ENCODE data around the gene ZXDC. TPM values are rescaled to one million over a fixed set of nuclear protein-coding genes. Genes with fewer than 3 reads are reported as not detected.

The ZXDC gene
- total RNA-seq, 2 donors from 2014 or later, result 18.9 to 25.5 TPM

GRCh38 chr3:126512916-126513650 lies 37.4 kb upstream of the ZXDC start:
- no peak overlapping the region for H3K27ac ChIP-seq
- H3K4me1 ChIP-seq, result peaks cover 0 to 7% of the 10 kb centered on the region in 2 donors
- H3K4me3 ChIP-seq, result no peak overlapping the region
- TF ChIP-seq CTCF (IDR thresholded peaks at IDR 0.05), result no peak
- DNase-seq (ENCODE audit: low spot score), result no peak
- no peaks in the 10 kb centered on the region for H3K36me3 ChIP-seq
- no peaks in the 10 kb centered on the region for H3K9me3 ChIP-seq
- H3K27me3 ChIP-seq, result no peaks in the 10 kb centered on the region

GRCh38 chr3:126512026-126512425 lies 36.3 kb upstream of the ZXDC start:
- no peaks in the 10 kb centered on the region for H3K36me3 ChIP-seq
- H3K4me3 ChIP-seq, result no peak overlapping the region
- H3K9me3 ChIP-seq, result no peaks in the 10 kb centered on the region
- peaks cover 0 to 7% of the 10 kb centered on the region in 2 donors for H3K4me1 ChIP-seq
- no peaks in the 10 kb centered on the region for H3K27me3 ChIP-seq
- DNase-seq (ENCODE audit: low spot score), result no peak
- TF ChIP-seq CTCF (IDR thresholded peaks at IDR 0.05), result no peak
- H3K27ac ChIP-seq, result no peak overlapping the region

- Histone ChIP-seq H3K4me1 (peaks cover 0 to 7% of the 10 kb centered on the region in 2 donors), H3K27me3 (no peaks in the 10 kb centered on the region), H3K27ac (no peak overlapping the region), H3K9me3 (no peaks in the 10 kb centered on the region), H3K4me3 (no peak overlapping the region), H3K36me3 (no peaks in the 10 kb centered on the region)
- no peak for TF ChIP-seq CTCF (IDR thresholded peaks at IDR 0.05)
- no peak for DNase-seq (ENCODE audit: low spot score)
Observed at GRCh38 chr3:126511291-126511690, 35.6 kb upstream of the ZXDC start.

GRCh38 chr3:126510308-126510910 lies 34.7 kb upstream of the ZXDC start:
- Histone ChIP-seq H3K4me3 (no peak overlapping the region), H3K9me3 (no peaks in the 10 kb centered on the region), H3K4me1 (peaks cover 0 to 7% of the 10 kb centered on the region in 2 donors), H3K27me3 (no peaks in the 10 kb centered on the region), H3K27ac (no peak overlapping the region), H3K36me3 (no peaks in the 10 kb centered on the region)
- no peak for DNase-seq (ENCODE audit: low spot score)
- TF ChIP-seq CTCF (IDR thresholded peaks at IDR 0.05), result no peak

- DNase-seq (ENCODE audit: low spot score), result no peak
- H3K9me3 ChIP-seq, result no peaks in the 10 kb centered on the region
- H3K27me3 ChIP-seq, result no peaks in the 10 kb centered on the region
- H3K4me3 ChIP-seq, result no peak overlapping the region
- H3K36me3 ChIP-seq, result no peaks in the 10 kb centered on the region
- H3K4me1 ChIP-seq, result peaks cover 0 to 7% of the 10 kb centered on the region in 2 donors
- TF ChIP-seq CTCF (IDR thresholded peaks at IDR 0.05), result no peak
- no peak overlapping the region for H3K27ac ChIP-seq
Observed at GRCh38 chr3:126509597-126510307, 34.1 kb upstream of the ZXDC start.

Data from right atrium auricular region (tissue), 2 donors.